Mesenchymal stem cell (in vitro differentiated cells and primary cell): ENCODE measurements around the gene FMO3.
A peak's percentile ranks its signal among the peaks of the same experiment; 100 is the strongest.

Experiments used
- DNase-seq: peaks from one replicate; pipeline ENCODE4 v3.0.0-alpha.2; 2013
- H2AFZ ChIP-seq: one replicate; pipeline ENCODE4 v1.6.1; 2013; ENCODE audit warnings: low read depth, mild to moderate bottlenecking, control low read depth, inconsistent platforms, low read length, moderate library complexity
- H2AK5ac ChIP-seq: 2 replicates; pipeline ENCODE4 v1.6.1; 2013; ENCODE audit warnings: low read length, moderate library complexity, mild to moderate bottlenecking, inconsistent platforms; ENCODE audit not compliant: severe bottlenecking
- H2BK120ac ChIP-seq: one replicate; pipeline ENCODE4 v1.6.1; 2013; ENCODE audit warnings: low read depth, mild to moderate bottlenecking, inconsistent platforms, low read length, moderate library complexity
- H2BK12ac ChIP-seq, 2 experiments: one replicate each; pipeline ENCODE4 v1.6.1; 2013; ENCODE audit warnings: inconsistent platforms in 2 of 2, low read length in 2 of 2, mild to moderate bottlenecking in 2 of 2, moderate library complexity in 2 of 2, control low read depth in 1 of 2
- H2BK15ac ChIP-seq: one replicate; pipeline ENCODE4 v1.6.1; 2013; ENCODE audit warnings: mild to moderate bottlenecking, low read depth, inconsistent platforms; ENCODE audit not compliant: poor library complexity, severe bottlenecking
- H2BK5ac ChIP-seq: 2 replicates; pipeline ENCODE4 v1.6.1; 2013; ENCODE audit warnings: low read depth, mild to moderate bottlenecking, low read length, control low read depth, inconsistent platforms; ENCODE audit not compliant: poor library complexity, severe bottlenecking
- H3K14ac ChIP-seq, 2 experiments: one replicate each; pipeline ENCODE4 v1.6.1; 2013; ENCODE audit warnings: inconsistent platforms in 2 of 2, low read length in 2 of 2, control low read depth in 1 of 2, mild to moderate bottlenecking in 1 of 2, moderate library complexity in 1 of 2
- H3K18ac ChIP-seq, 2 experiments: one replicate each; pipeline ENCODE4 v1.6.1; 2013; ENCODE audit warnings: inconsistent platforms in 2 of 2, low read length in 2 of 2, control low read depth in 1 of 2, low read depth in 1 of 2, mild to moderate bottlenecking in 1 of 2
- H3K23ac ChIP-seq, 2 experiments: one replicate each; pipeline ENCODE4 v1.6.1; 2013; ENCODE audit warnings: inconsistent platforms in 2 of 2, low read length in 2 of 2, mild to moderate bottlenecking in 2 of 2, moderate library complexity in 2 of 2, control low read depth in 1 of 2
- H3K27ac ChIP-seq: 2 replicates; pipeline ENCODE4 v1.5.1; 2013; ENCODE audit warnings: mild to moderate bottlenecking, moderate library complexity, low read length, control low read depth, inconsistent platforms; ENCODE audit not compliant: poor library complexity, severe bottlenecking
- H3K27me3 ChIP-seq, 2 experiments: 2 replicates each; pipeline versions ENCODE4 v1.6.1 to v1.7.0; 2013; ENCODE audit warnings: low read length in 2 of 2, mild to moderate bottlenecking in 2 of 2, moderate library complexity in 2 of 2, control low read depth in 1 of 2, inconsistent platforms in 1 of 2; ENCODE audit not compliant: control insufficient read depth in 1 of 2, insufficient read depth in 1 of 2
- H3K36me3 ChIP-seq, 2 experiments: 2 replicates each; pipeline versions ENCODE4 v1.6.1 to v1.7.0; 2013; ENCODE audit warnings: low read length in 2 of 2, control low read depth in 1 of 2, inconsistent platforms in 1 of 2, low read depth in 1 of 2, mild to moderate bottlenecking in 1 of 2; ENCODE audit not compliant: insufficient read depth in 2 of 2, control insufficient read depth in 1 of 2
- H3K4ac ChIP-seq, 2 experiments: one replicate each; pipeline ENCODE4 v1.6.1; 2013; ENCODE audit warnings: inconsistent platforms in 2 of 2, low read length in 2 of 2, mild to moderate bottlenecking in 2 of 2, moderate library complexity in 2 of 2, control low read depth in 1 of 2, low read depth in 1 of 2
- H3K4me1 ChIP-seq: 2 replicates; pipeline ENCODE4 v1.6.1; 2013; ENCODE audit warnings: low read depth, low read length, control low read depth; ENCODE audit not compliant: control insufficient read depth, insufficient read depth
- H3K4me2 ChIP-seq: 2 replicates; pipeline ENCODE4 v1.6.1; 2013; ENCODE audit warnings: low read length, mild to moderate bottlenecking, inconsistent platforms; ENCODE audit not compliant: poor library complexity, severe bottlenecking
- H3K4me3 ChIP-seq, 2 experiments: 2 replicates each; pipeline versions ENCODE4 v1.5.1 to v1.7.0; 2013; ENCODE audit warnings: low read length in 2 of 2, mild to moderate bottlenecking in 2 of 2, control low read depth in 1 of 2, low read depth in 1 of 2; ENCODE audit not compliant: insufficient read depth in 1 of 2
- H3K79me1 ChIP-seq: replicated peaks from 2 replicates; pipeline ENCODE4 v1.6.1; 2013; ENCODE audit warnings: mild to moderate bottlenecking, control low read depth, low read length, inconsistent platforms; ENCODE audit not compliant: poor library complexity, severe bottlenecking
- H3K9ac ChIP-seq: 2 replicates; pipeline ENCODE4 v1.7.0; 2013; ENCODE audit warnings: mild to moderate bottlenecking, low read length, moderate library complexity
- H3K9me3 ChIP-seq: 2 replicates; pipeline ENCODE4 v1.7.0; 2013; ENCODE audit warnings: mild to moderate bottlenecking, low read length; ENCODE audit not compliant: control insufficient read depth
- H4K8ac ChIP-seq: one replicate; pipeline ENCODE4 v1.6.1; 2013; ENCODE audit warnings: inconsistent platforms, mild to moderate bottlenecking, low read length, moderate library complexity
- H4K91ac ChIP-seq: one replicate; pipeline ENCODE4 v1.6.1; 2013; ENCODE audit warnings: mild to moderate bottlenecking, low read length, inconsistent platforms
- WGBS: methylation state at CpG from one replicate; pipeline ENCODE4 v1.1.7; 2013; ENCODE audit warnings: mixed read lengths; 5-methylcytosine and 5-hydroxymethylcytosine counted together

The FMO3 gene

GRCh38 chr1:171061425-171062143, 29.1 kb upstream of the FMO3 start:
- H3K4me1 ChIP-seq: no peaks in the 10 kb centered on the region
- no peak overlapping the region for H2AK5ac ChIP-seq
- WGBS: no CpG with 5 or more reads among the region's 2 CpGs

DNA sequence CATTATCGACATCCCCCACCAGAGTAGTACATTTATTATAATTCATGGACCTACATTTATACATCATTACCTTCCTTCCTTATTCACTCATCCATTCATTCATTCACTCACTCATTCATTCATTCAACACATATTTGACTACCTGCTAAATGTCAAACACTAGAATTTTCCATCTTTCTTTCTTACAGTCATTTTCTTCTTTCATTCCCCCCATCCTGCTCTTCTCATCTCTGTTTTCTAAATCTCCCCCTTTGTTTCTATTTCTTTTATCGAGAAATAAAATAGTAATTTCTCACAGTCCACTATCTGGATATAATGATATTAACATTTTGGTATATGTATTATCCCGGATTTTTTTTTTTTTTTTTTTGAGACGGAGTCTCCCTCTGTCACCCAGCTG, 27.8 kb upstream of the FMO3 start:
- H3K14ac ChIP-seq: no peak overlapping the region
- no peak overlapping the region for H4K8ac ChIP-seq
- no peak overlapping the region for H3K27ac ChIP-seq
- H3K4ac ChIP-seq: no peak overlapping the region
- DNase-seq: no peak
- no peak overlapping the region for H2BK120ac ChIP-seq
- H3K36me3 ChIP-seq: no peaks in the 10 kb centered on the region
- H3K4me3 ChIP-seq: no peak overlapping the region
- no peak overlapping the region for H3K9ac ChIP-seq
- no peaks in the 10 kb centered on the region for H3K27me3 ChIP-seq
- no peak overlapping the region for H4K91ac ChIP-seq
- H2AFZ ChIP-seq: no peak overlapping the region
- H3K4me2 ChIP-seq: no peak overlapping the region
- no peaks in the 10 kb centered on the region for H3K9me3 ChIP-seq
- no peak overlapping the region for H2BK15ac ChIP-seq
- no peak overlapping the region for H2BK5ac ChIP-seq
- H3K18ac ChIP-seq: no peak overlapping the region
- 88% methylated on average over 2 of the region's 4 CpGs for WGBS
- no peaks in the 10 kb centered on the region for H3K79me1 ChIP-seq
- H3K4me1 ChIP-seq: no peaks in the 10 kb centered on the region
- H2BK12ac ChIP-seq: no peak overlapping the region
- no peak overlapping the region for H3K23ac ChIP-seq
- H2AK5ac ChIP-seq: no peak overlapping the region

More at GRCh38 chr1:171061425-171062143, 29.1 kb upstream of the FMO3 start:
- Histone ChIP-seq H3K23ac (no peak overlapping the region), H2BK15ac (no peak overlapping the region), H3K9ac (no peak overlapping the region), H3K27me3 (no peaks in the 10 kb centered on the region), H3K4ac (no peak overlapping the region), H3K9me3 (no peaks in the 10 kb centered on the region), H3K4me2 (no peak overlapping the region), H4K91ac (no peak overlapping the region), H2BK120ac (no peak overlapping the region), H3K79me1 (no peaks in the 10 kb centered on the region), H3K27ac (no peak overlapping the region), H3K14ac (no peak overlapping the region), H2BK5ac (no peak overlapping the region), H2BK12ac (no peak overlapping the region), H4K8ac (no peak overlapping the region), H2AFZ (no peak overlapping the region), H3K4me3 (no peak overlapping the region), H3K18ac (no peak overlapping the region), H3K36me3 (no peaks in the 10 kb centered on the region)
- peak; percentile 24 for DNase-seq

DNA sequence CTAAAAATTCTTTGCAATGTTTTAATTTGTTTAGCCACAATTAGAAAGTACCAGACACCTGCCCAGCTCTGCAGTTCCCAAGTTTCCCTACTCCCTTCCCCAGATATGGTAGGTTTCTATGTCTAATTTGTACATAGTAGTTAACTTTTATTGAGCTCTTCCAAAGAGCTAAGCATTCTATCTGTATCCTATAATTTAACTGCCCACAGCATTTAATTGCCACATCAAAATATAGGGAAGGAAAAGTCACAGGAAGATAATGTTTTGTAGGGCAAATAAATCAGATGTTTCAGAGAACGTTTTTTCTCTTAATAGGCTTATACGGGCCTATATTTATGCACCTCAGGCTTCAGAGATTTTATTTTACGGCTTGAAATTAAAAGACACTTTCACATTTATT, 15.7 kb upstream of the FMO3 start:
- Histone ChIP-seq H3K23ac (no peak overlapping the region), H3K9me3 (no peaks in the 10 kb centered on the region), H4K91ac (no peak overlapping the region), H3K4ac (no peak overlapping the region), H3K14ac (no peak overlapping the region), H2BK120ac (no peak overlapping the region), H2AK5ac (no peak overlapping the region), H2BK15ac (no peak overlapping the region), H2BK5ac (no peak overlapping the region), H2AFZ (no peak overlapping the region), H3K79me1 (no peaks in the 10 kb centered on the region), H3K27ac (no peak overlapping the region), H3K27me3 (no peaks in the 10 kb centered on the region), H3K36me3 (no peaks in the 10 kb centered on the region), H3K18ac (no peak overlapping the region), H3K4me3 (no peak overlapping the region), H3K9ac (no peak overlapping the region), H3K4me2 (no peak overlapping the region), H2BK12ac (no peak overlapping the region), H3K4me1 (no peaks in the 10 kb centered on the region), H4K8ac (no peak overlapping the region)
- WGBS: 40% methylated on average over 1 of the region's 3 CpGs
- DNase-seq: no peak

DNA sequence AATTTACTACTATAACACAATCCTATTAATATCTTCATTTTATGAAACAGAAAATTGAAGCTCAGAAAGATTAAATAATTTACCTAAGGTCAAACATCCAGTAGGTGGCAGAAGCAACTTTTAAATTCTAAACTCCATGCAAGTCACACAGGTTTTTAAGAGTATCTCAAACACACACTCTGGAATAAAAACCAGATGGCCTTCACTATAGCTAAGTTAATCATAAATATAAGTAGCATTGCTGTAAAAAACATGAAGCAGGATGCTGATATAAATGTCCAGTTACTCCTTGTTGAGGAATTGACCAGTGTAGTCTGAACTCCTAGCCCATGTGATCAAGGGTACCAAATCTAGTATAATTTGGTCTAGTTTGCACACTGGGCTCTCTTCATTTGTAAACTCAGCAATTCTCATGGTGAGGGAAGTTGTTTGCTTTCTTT, 9.4 kb upstream of the FMO3 start:
- Histone ChIP-seq H3K4me2 (no peak overlapping the region), H3K9me3 (no peaks in the 10 kb centered on the region), H3K4ac (no peak overlapping the region), H3K27ac (no peak overlapping the region), H3K4me1 (no peaks in the 10 kb centered on the region), H3K14ac (no peak overlapping the region), H4K91ac (no peak overlapping the region), H2BK12ac (no peak overlapping the region), H2AK5ac (no peak overlapping the region), H3K79me1 (no peaks in the 10 kb centered on the region), H2BK120ac (no peak overlapping the region), H3K9ac (peak overlapping the region; percentile 48), H3K18ac (peak overlapping the region in 1 of 2 experiments; percentile 12), H2BK5ac (no peak overlapping the region), H3K4me3 (no peak overlapping the region), H3K36me3 (no peaks in the 10 kb centered on the region), H2AFZ (no peak overlapping the region), H2BK15ac (no peak overlapping the region), H3K23ac (no peak overlapping the region), H3K27me3 (no peaks in the 10 kb centered on the region), H4K8ac (no peak overlapping the region)
- DNase-seq: peak; percentile 32
